Skeletal muscle satellite cell (primary cell): ENCODE measurements around the gene STK10.

ENCODE experiments used
- H3K27me3 ChIP-seq: 2 replicates; pipeline ENCODE4 v1.7.0; 2013; ENCODE audit warnings: low read length; ENCODE audit not compliant: control insufficient read depth, insufficient read depth
- H3K36me3 ChIP-seq: 2 replicates; pipeline ENCODE4 v1.7.0; 2013; ENCODE audit warnings: mild to moderate bottlenecking, control low read depth, low read length; ENCODE audit not compliant: insufficient read depth
- H3K4me1 ChIP-seq: 2 replicates; pipeline ENCODE4 v1.7.0; 2013; ENCODE audit warnings: low read length; ENCODE audit not compliant: control insufficient read depth, insufficient read depth
- H3K4me2 ChIP-seq: 2 replicates; pipeline ENCODE4 v1.7.0; 2013; ENCODE audit warnings: mild to moderate bottlenecking, low read length
- H3K4me3 ChIP-seq: 2 replicates; pipeline ENCODE4 v1.7.0; 2013; ENCODE audit warnings: low read length
- H3K9ac ChIP-seq: 2 replicates; pipeline ENCODE4 v1.7.0; 2013; ENCODE audit warnings: mild to moderate bottlenecking, low read depth, low read length, moderate library complexity
- H3K9me3 ChIP-seq: replicated peaks from 2 replicates; pipeline ENCODE4 v1.7.0; 2013; ENCODE audit warnings: mild to moderate bottlenecking, control low read depth, low read length

The STK10 gene

DNA sequence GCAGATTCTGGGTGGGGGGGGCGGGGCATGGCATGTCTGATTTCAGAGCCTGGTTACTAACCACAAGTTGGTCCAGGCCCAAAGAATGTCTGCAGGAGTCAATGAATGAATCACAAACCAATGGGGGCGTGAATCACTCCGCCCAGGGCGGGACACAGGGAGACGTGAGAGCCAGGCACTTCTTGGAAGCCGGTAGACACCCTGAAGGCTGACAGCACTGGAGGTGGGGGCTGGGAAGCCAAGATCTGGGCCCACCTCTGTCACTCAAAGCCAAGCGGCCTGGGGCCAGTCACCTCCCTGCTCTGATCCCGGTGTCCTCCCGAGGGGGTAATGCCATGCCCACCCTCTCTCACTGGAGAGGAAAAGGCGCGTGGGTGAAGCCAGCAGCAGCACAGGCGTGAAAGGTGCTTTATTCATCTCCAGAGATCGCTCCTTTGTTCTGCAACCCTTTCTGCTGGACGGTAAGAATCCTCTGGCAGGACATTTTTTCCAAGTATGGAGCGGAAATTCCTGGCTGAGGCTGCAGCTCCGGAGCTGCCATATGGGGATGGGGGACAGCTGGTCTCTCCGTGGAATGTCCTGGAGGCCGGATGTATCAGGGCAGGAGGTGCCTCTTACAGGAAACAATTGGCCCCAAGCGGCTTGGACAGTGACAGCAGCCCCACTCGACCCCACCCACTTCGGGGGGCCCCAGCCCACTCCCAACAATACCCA, 85.0 kb downstream of the STK10 start:
- Histone ChIP-seq H3K4me3 (peak overlapping the region; percentile 69), H3K27me3 (no peaks in the 10 kb centered on the region), H3K9me3 (no peaks in the 10 kb centered on the region), H3K4me2 (peak overlapping the region; percentile 86), H3K36me3 (peaks cover 9% of the 10 kb centered on the region), H3K9ac (peak overlapping the region; percentile 78), H3K4me1 (peaks cover 40% of the 10 kb centered on the region)

DNA sequence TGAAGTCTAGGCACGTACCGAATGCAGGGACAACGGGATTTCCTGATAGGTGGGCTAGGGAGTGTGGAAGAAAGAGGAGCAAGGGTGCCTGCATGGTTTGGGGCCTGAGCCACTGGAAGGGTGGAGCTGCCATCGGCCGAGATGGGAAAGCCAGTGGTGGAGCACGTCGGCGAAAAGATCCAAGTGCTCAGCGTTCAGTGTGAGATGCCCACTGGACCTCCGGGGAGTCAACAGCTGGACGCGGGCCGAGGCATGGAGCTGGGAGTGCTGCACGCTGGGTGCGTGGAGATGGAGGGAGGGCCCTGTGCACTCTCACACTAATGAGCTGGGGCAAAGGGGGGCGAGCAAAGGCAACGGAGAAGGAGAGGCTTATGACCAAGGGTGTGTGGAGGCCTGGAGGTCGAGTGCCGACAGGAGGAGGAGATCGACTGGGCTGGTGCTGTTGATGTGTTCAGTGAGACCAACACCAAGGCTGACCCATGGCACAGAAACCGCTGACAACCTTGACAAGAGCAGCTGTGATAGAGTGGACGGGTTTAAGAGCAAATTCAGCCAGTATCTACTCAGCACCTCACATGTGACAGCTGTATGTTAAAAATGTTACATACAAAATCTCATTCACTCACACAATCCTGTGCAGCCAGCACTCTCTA, 85.7 kb downstream of the STK10 start:
- no peaks in the 10 kb centered on the region for H3K27me3 ChIP-seq
- no peak overlapping the region for H3K9ac ChIP-seq
- no peak overlapping the region for H3K4me3 ChIP-seq
- peak overlapping the region; percentile 34 for H3K4me2 ChIP-seq
- H3K4me1 ChIP-seq, result peaks cover 33% of the 10 kb centered on the region
- H3K9me3 ChIP-seq, result no peaks in the 10 kb centered on the region
- peaks cover 16% of the 10 kb centered on the region for H3K36me3 ChIP-seq

DNA sequence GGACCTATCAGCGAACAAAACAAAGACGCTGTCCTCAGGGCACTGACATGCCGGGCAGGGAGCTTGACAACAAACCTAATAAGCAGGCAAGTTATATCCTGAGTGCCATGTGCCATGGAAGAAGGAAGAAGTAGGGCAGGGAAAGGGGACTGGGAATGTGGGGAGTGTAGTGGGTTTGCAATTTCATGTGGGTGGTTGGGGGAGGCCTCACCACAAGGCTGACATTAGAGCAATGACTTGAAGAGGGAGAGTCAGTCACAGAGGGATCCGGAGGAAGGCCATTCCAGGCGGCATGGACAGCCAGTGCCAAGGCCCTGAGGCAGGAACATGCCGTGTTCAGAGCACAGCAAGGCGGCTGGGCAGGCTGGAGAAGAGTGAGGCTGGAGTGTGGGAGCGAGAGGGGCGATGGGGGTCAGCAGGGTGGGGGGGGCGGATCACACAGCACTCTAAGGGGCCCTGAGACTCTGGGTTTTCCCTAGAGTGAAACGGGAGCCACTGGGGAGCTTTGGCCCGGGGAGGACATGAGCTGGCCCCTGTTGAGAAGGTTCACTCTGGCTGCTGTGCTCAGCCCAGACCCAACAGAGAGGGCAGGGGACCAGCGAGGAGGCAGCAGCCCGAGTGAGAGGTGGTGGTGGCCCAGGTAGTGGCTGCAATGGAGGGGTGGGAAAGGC, 86.3 kb downstream of the STK10 start:
- no peaks in the 10 kb centered on the region for H3K27me3 ChIP-seq
- H3K4me2 ChIP-seq, result no peak overlapping the region
- no peaks in the 10 kb centered on the region for H3K9me3 ChIP-seq
- H3K4me1 ChIP-seq, result peaks cover 28% of the 10 kb centered on the region
- H3K4me3 ChIP-seq, result no peak overlapping the region
- no peak overlapping the region for H3K9ac ChIP-seq
- peaks cover 16% of the 10 kb centered on the region for H3K36me3 ChIP-seq

DNA sequence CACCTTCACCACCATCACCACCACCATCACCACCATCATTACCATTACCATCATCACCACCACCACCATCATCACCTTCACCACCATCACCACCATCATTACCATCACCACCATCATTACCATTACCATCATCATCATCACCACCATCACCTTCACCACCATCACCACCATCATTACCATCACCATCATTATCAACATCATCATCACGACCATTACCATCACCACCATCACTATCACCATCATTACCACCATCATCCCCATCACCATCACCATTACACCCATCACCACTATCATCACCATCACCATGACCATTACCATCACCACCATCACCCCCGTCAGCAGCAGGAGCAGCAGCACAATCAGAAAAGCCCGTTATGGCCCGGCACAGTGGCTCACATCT, 89.1 kb downstream of the STK10 start:
- Histone ChIP-seq H3K36me3 (peaks cover 28% of the 10 kb centered on the region), H3K4me3 (no peak overlapping the region)

GRCh38 chr5:172098046-172098445, 90.0 kb downstream of the STK10 start:
- peaks cover 28% of the 10 kb centered on the region for H3K36me3 ChIP-seq
- peaks cover 11% of the 10 kb centered on the region for H3K4me1 ChIP-seq
- no peaks in the 10 kb centered on the region for H3K27me3 ChIP-seq
- no peak overlapping the region for H3K4me3 ChIP-seq
- H3K4me2 ChIP-seq, result no peak overlapping the region
- H3K9ac ChIP-seq, result no peak overlapping the region
- no peaks in the 10 kb centered on the region for H3K9me3 ChIP-seq

More for the DNA sequence above, 89.1 kb downstream of the STK10 start:
- Histone ChIP-seq H3K27me3 (no peaks in the 10 kb centered on the region), H3K4me2 (no peak overlapping the region), H3K4me1 (peaks cover 19% of the 10 kb centered on the region), H3K9me3 (no peaks in the 10 kb centered on the region), H3K9ac (no peak overlapping the region)

GRCh38 chr5:172097356-172097755, 90.7 kb downstream of the STK10 start:
- no peak overlapping the region for H3K4me2 ChIP-seq
- H3K36me3 ChIP-seq, result peaks cover 30% of the 10 kb centered on the region
- no peaks in the 10 kb centered on the region for H3K27me3 ChIP-seq
- no peak overlapping the region for H3K4me3 ChIP-seq
- H3K9ac ChIP-seq, result no peak overlapping the region
- H3K9me3 ChIP-seq, result no peaks in the 10 kb centered on the region
- H3K4me1 ChIP-seq, result peaks cover 5% of the 10 kb centered on the region

DNA sequence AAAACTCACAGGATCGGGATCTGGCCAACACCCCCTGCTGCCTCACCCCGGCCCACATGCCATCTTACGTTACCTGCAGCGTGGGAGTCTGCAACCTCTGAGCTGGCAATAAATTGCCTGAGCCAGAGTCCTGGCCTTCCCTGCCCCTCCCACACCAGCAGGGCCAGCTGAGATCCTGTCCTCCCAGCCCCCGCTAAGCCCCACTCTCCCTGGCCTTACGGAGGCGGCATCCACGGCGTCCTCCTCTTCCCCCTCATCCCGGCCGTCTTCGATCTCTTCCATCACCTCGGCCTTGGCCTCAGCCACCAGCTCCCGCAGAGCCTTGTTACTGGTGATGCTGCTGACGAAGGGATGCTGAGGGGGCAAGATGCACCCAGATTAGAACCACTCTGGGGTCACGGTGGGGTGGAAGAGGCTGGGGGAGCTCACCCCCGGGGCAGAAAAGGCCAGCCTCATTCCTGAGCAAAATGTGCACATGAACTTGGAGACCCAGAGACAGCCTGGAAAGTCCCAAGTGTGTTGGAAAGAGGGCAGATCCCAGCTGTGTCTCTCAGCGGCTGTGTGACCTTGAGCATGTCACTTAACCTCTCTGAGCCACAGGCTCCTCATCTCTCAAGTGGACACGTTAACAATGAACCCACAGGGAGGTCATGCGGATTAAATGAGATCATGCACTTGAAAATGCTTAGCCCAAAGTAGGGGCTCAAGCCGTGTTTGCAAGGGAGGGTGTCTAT, 91.7 kb downstream of the STK10 start:
- Histone ChIP-seq H3K4me3 (no peak overlapping the region), H3K9ac (no peak overlapping the region), H3K9me3 (no peaks in the 10 kb centered on the region), H3K4me1 (no peaks in the 10 kb centered on the region), H3K4me2 (no peak overlapping the region), H3K27me3 (no peaks in the 10 kb centered on the region), H3K36me3 (peaks cover 30% of the 10 kb centered on the region)

GRCh38 chr5:172095368-172096206, 92.4 kb downstream of the STK10 start:
- H3K4me1 ChIP-seq, result no peaks in the 10 kb centered on the region
- peaks cover 30% of the 10 kb centered on the region for H3K36me3 ChIP-seq
- H3K9me3 ChIP-seq, result no peaks in the 10 kb centered on the region

DNA sequence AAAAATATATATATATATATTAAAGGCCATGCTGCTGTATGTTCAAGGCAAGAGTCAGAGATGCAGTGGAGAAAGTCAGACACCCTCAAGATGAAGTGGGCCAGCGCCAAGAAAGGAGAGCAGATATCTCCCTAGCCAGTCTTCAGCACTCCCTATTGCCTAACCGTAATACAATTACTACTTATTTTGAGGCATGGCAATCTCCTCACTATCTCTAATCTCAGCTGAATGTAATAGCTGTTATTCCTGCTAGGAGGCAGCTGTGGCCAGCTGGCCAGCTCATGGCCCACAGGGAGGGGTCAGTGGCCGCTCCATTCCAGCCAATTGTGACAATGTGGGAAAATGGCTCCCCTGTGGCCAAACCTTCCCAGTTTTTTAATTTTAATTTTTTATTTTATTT, 94.1 kb downstream of the STK10 start:
- Histone ChIP-seq H3K4me1 (no peaks in the 10 kb centered on the region), H3K9ac (no peak overlapping the region), H3K9me3 (no peaks in the 10 kb centered on the region), H3K27me3 (no peaks in the 10 kb centered on the region), H3K4me2 (no peak overlapping the region), H3K36me3 (peaks cover 42% of the 10 kb centered on the region), H3K4me3 (no peak overlapping the region)

More at GRCh38 chr5:172095368-172096206, 92.4 kb downstream of the STK10 start:
- H3K4me3 ChIP-seq, result no peak overlapping the region
- H3K4me2 ChIP-seq, result no peak overlapping the region
- no peaks in the 10 kb centered on the region for H3K27me3 ChIP-seq
- H3K9ac ChIP-seq, result no peak overlapping the region

GRCh38 chr5:172093559-172093958, 94.5 kb downstream of the STK10 start:
- Histone ChIP-seq H3K36me3 (peaks cover 42% of the 10 kb centered on the region), H3K9me3 (no peaks in the 10 kb centered on the region), H3K4me1 (no peaks in the 10 kb centered on the region), H3K9ac (no peak overlapping the region), H3K27me3 (no peaks in the 10 kb centered on the region), H3K4me2 (no peak overlapping the region), H3K4me3 (no peak overlapping the region)
